GM12892 (cell line): ENCODE results near the gene SLC18A3.

Experiments used
- POLR2A ChIP-seq: IDR thresholded peaks from 2 replicates; pipeline ENCODE4 v1.6.1; 2011; ENCODE audit warnings: low read depth, low read length, control low read depth
- POLR2AphosphoS5 ChIP-seq: IDR thresholded peaks from 2 replicates; pipeline ENCODE4 v1.6.1; 2011; ENCODE audit warnings: low read depth, low read length, control low read depth

DNA sequence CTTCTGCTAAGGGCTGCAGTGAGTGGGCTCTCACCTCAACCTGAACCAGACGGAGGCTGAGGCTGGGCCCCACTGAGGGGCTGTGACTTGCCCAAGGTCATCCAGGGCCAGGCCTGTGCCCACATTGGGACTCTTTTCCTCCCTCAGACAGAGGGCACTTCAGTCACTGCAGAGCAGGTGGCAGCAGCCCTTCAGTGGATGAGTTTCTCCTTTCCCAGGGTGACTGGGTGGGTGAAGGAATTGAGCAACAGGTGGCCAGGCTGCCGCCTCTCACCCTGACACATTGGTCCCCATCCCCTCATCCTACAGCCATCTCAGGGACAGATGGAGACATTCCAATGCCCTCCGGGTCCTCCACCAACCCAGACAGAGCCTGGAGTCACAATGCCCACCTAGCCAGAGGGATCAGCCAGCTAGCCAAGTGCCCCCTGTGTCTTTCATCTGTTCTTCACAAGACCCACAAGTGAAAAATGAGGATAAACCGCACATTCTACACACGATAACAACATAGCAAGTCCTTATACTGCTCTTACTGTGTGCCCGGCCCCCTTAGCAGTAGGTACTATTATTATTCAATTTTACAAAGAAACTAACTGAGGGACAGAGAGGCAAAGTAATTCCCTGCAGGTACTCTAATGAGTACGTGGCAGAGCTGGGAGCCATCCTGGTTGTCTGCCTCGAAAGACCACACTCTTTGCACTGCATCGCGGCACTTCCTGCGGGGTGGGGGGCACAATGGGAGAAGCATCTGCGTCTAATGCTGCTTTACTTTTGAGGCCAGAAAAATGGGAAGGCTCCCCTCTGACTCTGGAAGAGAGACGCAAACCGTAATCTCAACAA lies 1.7 kb upstream of the SLC18A3 start:
- no peak for TF ChIP-seq POLR2A
- TF ChIP-seq POLR2AphosphoS5, result no peak
